ENCODE measurements around the gene MEIS2.

MEIS2 gene

GRCh38 chr15:37041042-37041441, 59.3 kb downstream of the MEIS2 start:
- DNase-seq (ENCODE audit: low read depth) = no peak

GRCh38 chr15:37040072-37040742, 60.1 kb downstream of the MEIS2 start:
- no peak for DNase-seq (ENCODE audit: low read depth)

DNA sequence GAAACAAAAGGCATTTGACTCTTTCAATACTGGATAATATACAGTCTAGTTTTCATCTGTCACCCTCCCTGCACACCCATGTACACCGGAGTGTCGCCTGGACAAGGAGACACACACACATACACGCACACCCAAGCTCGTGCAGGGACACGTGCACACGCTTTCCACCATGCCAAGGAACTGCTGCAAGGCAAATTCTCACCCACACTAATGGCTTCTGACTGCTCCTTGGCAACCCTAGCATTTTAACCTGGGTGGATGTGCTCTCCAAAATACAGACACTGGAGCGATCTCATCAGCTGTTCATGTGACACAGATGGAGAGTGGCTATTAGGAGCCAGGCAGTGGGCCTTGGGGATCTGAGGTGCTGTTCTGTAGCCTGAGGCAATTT, 61.6 kb downstream of the MEIS2 start:
- no peak for DNase-seq (ENCODE audit: low read depth)

GRCh38 chr15:37037850-37038715, 62.3 kb downstream of the MEIS2 start:
- no peak for DNase-seq (ENCODE audit: low read depth)

DNA sequence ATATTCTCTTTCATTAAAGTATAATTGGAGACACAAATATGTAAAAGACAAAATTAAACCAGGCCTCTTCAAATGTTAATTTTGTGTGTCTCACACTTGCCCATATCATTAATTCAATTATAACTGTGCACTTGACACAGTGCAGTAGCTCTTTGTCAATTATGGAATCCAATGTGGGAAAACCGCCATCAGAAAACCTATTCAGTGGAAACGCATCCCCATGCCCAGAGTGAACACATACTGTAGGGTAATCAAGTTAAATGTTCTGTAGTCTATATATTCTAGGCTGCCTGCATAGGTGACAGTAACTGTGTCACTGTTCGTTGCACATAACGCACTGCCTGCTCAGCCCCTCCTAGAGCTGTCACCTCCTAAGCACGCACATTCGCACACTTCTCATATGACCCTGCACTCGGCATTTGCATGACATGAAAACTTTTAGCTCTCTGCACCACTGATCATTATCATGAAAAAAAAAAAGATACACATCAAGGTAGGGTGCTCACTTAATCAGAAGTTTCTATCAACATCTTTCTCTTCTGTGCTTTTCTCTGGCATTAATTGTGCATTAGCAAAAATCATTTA, 63.2 kb downstream of the MEIS2 start:
- no peak for DNase-seq (ENCODE audit: low read depth)

DNA sequence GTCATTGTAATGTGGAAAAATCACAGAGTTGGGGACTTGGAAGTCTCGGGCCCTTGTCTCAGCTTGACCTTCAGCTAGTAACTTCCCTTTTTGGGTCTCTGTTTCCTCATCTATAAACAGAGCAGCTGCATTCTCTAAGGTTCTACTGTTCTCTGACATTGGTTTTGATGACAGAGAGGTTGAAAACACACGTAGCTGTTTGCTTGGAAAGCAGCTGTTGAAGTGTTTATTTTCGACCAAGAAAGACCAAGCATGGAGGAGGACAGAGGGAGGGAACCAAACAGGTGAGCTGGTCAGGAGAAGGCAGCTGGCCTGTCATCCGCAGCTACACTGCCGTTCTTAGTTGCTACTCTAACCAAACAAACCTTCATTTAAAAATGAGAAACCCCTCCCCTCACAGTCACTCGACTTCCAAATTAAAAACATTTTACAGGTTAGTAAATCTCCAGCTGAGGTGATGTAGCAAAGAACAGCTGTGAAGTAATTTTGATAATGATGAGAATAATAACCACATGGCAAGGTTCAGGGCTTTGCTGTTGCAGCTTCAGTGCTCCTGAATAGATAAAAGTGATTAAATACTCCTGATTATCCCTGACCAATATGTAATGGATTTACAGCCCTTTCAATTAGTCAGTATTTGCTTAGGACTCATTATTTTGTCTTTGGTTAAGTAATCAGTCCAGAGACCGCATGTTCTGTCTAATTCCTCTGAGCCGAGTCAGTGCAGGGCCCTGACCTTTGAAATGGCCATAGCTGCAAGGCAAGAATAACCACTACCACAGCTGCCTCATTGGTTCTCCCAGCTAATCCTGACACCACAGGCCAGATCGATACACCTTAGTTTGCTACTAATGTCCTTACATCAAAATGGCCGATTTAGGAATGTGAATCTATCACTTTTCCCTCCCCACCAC, 65.3 kb downstream of the MEIS2 start:
- peak; percentile 45 for DNase-seq (ENCODE audit: low read depth)

- DNase-seq (ENCODE audit: low read depth) = no peak
Observed at GRCh38 chr15:37034392-37034791, 66.0 kb downstream of the MEIS2 start.

DNA sequence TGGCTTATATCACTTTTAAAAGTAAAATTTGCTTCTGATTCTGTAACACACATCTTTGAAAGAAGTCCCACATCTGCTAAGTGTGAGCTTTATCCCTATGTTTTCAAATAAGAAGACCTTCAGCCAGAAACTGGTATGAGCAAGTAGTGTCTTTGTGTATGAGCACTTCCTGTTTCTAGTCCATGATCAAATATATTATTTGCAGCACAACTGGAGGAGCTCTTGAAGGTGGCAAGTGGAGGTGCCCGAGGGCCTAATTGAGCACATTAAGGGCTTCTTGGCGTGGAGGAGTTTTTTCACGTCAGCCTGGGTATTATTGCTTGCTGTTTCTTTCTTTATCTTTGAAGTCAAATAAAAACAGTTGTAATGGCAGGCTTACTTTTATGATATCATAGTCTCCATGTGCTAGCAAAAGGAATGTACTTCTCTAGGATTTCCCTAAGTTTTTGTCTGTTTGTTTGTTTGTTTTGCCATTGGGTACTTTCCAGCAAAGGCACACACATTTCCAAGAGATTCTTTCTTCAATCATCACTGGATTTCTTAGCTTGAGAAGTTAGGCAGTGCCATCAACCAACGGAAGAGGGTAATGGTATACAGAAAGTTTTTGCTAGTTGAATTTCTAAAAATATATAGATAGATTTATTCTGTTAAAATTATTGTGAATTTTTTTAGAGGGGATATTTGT, 68.1 kb downstream of the MEIS2 start:
- DNase-seq (ENCODE audit: low read depth) = no peak

DNA sequence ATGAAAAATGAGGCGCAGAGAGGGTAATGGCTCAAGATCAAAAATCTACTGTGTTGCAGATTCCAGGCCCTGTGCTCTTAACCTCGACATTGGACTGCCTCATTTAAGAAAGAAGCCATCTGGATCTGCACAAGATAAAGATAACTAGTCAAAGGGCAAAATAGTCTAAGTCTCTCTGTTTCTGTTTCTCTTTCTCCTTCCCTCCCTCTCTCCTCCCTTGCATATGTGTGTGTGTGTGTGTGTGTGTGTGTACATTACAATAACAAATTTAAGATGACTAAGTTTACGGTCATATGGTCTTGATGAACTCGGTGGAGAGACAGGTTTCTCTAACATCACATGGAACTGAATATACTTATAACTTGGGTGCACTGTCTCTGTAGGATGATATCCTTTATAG, 69.2 kb downstream of the MEIS2 start:
- peak; percentile 57 for DNase-seq (ENCODE audit: low read depth)

DNA sequence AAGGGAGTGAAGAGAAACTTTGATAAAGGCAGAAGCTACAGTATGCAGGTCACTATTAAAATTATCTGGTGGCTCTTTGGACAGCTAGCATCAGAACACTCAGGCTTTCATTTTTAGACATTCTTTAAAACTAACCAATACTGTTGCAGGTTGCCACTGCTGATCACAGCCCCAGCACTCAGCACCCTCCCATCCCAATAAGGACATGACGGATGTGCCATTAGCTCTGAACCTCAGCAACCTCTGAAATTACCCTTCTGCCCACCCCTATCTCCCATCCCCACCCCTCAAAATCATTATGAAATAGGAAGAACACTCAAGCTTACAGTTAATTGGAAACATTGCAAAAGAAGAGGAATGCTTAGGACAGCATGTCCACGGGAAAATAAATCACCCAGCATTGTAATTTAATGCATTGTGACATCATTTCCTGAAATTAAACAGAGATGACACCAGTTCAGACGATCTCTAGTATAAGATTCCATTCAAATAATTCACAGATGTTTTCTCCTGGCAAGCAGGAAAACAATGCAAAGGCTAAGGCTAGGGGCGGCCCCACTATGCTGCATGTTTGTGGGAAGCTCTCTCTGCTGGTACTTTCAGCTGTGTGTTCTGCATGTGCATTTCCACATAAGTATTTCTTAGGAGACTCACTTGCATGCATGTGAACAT, 71.6 kb downstream of the MEIS2 start:
- peak; percentile 23 for DNase-seq (ENCODE audit: low read depth)

- no peak for DNase-seq (ENCODE audit: low read depth)
Observed at GRCh38 chr15:37020852-37021251, 79.5 kb downstream of the MEIS2 start.

- DNase-seq (ENCODE audit: low read depth) = no peak
Observed at GRCh38 chr15:37019479-37020433, 80.6 kb downstream of the MEIS2 start.

GRCh38 chr15:37017031-37017625, 83.2 kb downstream of the MEIS2 start:
- DNase-seq (ENCODE audit: low read depth) = no peak

GRCh38 chr15:37016231-37016630, 84.1 kb downstream of the MEIS2 start:
- peak; percentile 10 for DNase-seq (ENCODE audit: low read depth)

- no peak for DNase-seq (ENCODE audit: low read depth)
Observed at GRCh38 chr15:37015451-37015850, 84.9 kb downstream of the MEIS2 start.

GRCh38 chr15:37015035-37015434, 85.3 kb downstream of the MEIS2 start:
- no peak for DNase-seq (ENCODE audit: low read depth)

- DNase-seq (ENCODE audit: low read depth) = no peak
Observed at GRCh38 chr15:37014566-37014965, 85.8 kb downstream of the MEIS2 start.

DNA sequence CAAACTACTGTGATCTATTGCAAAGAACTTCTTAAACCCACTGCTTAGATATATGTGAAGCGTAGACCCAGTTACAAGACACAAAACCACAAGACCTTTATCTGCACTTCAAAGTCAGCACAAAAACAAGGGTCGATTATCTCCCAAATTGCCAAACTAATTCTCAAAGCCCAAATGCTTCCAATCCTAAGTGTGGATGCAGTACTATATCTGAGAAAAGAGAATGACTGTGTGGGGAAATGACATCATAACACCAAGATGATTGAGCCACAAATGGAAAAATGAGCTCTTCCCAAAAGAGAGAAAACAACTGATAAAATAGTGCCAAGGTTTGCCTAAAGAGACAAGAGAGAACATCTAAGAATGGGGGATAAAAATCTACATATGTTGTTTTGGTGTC, 86.2 kb downstream of the MEIS2 start:
- no peak for DNase-seq (ENCODE audit: low read depth)

DNA sequence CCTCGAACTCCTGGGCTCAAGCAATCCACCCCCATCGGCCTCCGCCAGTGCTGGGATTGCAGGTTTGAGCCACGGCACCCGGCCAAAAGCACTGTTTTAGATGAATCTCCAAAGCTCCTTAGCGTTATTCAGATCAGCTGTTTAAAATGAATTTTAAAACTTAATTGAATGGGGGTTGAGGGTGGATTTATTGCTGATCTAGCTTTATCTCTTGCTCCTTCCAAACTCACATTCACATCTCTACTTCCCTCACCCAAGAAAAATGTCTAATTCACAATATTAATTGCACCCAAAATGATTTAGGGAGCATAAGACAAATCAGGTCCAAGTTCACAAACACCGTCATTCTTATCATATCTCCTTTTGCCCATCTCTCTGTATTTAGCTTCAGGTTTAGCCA, 89.8 kb downstream of the MEIS2 start:
- no peak for DNase-seq (ENCODE audit: low read depth)
